ENCODE results near the gene KTN1. TPM values are rescaled to one million over a fixed set of nuclear protein-coding genes. Genes with fewer than 3 reads are reported as not detected.

The KTN1 gene
- total RNA-seq, 1 donor from 2014 or later, result 179 TPM

DNA sequence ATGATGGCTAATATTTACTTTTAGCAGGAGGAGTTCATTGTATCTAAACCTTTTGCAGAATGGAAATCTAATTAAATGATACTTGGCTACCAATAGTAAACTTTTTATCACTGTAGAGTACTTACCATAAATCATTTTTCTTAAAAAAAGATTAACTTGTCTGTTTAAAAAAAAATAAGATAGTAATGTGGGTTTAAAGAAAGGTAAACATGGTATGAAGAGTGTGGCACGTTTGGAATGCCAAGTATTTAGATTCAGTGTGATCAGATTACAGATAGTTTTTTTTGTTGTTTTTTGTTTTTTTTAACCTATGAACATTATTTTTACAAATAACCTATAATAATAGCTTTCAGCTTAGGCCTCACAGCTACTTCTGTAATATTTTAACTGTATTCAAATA lies 25.8 kb downstream of the KTN1 start:
- TF ChIP-seq, protein P1, sequence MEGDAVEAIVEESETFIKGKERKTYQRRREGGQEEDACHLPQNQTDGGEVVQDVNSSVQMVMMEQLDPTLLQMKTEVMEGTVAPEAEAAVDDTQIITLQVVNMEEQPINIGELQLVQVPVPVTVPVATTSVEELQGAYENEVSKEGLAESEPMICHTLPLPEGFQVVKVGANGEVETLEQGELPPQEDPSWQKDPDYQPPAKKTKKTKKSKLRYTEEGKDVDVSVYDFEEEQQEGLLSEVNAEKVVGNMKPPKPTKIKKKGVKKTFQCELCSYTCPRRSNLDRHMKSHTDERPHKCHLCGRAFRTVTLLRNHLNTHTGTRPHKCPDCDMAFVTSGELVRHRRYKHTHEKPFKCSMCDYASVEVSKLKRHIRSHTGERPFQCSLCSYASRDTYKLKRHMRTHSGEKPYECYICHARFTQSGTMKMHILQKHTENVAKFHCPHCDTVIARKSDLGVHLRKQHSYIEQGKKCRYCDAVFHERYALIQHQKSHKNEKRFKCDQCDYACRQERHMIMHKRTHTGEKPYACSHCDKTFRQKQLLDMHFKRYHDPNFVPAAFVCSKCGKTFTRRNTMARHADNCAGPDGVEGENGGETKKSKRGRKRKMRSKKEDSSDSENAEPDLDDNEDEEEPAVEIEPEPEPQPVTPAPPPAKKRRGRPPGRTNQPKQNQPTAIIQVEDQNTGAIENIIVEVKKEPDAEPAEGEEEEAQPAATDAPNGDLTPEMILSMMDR (IDR thresholded peaks at IDR 0.05), result no peak
- Histone ChIP-seq H3K4me3 (no peak overlapping the region), H3K27me3 (no peaks in the 10 kb centered on the region), H3K9me3 (no peaks in the 10 kb centered on the region), H3K4me1 (peaks cover 12% of the 10 kb centered on the region), H3K27ac (no peak overlapping the region), H3K36me3 (peaks cover 4% of the 10 kb centered on the region)
- no peak for ATAC-seq
- intact Hi-C loops (cut with DNase I), result no loop called here
- no peak for DNase-seq

DNA sequence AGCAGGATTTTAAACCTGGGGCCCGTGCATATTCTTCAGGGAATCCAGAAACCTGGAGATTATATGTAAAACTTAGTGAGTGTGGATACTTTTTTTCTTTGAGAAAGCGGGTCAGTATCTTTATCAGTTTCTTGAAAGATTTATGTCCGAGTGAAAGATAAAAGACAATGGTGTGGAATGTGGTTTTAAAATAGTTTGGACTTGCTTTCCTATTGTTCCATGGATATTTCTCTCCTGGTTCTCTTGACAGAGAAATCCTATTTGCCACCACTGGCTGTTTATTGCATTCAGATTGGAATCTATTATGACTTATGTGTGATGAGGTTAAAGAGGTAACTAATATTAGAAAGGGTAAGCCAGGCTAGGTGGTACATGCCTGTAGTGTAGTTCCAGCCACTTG lies 27.4 kb downstream of the KTN1 start:
- DNase-seq (no peak), ATAC-seq (no peak)
- H3K4me3 ChIP-seq, result no peak overlapping the region
- no peaks in the 10 kb centered on the region for H3K9me3 ChIP-seq
- H3K27me3 ChIP-seq, result no peaks in the 10 kb centered on the region
- peaks cover 12% of the 10 kb centered on the region for H3K4me1 ChIP-seq
- peaks cover 4% of the 10 kb centered on the region for H3K36me3 ChIP-seq
- intact Hi-C loops (cut with DNase I), result no loop called here
- TF ChIP-seq, protein P1 (IDR thresholded peaks at IDR 0.05), result no peak
- no peak overlapping the region for H3K27ac ChIP-seq

DNA sequence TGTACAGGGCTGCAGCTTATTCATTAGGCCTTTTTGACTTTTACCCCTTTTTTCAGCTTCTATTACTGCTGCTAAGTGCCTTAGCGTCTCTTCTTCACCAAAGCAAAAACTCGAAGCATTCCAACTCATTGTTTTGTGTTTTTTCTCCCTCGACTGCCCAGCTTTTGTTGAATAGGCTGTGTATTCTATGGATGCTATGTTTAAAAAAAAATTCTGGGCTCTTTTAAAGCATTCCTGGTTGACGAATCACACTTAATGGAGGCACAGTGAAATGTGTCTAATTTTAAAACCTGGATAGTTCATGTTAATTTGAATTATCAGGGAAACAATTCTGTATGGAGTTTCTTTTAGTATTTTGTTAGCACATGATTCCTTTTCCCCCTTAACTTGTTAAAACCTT lies 29.7 kb downstream of the KTN1 start:
- intact Hi-C loops (cut with DNase I), result no loop called here
- TF ChIP-seq, protein P1 (IDR thresholded peaks at IDR 0.05), result no peak
- Histone ChIP-seq H3K4me3 (no peak overlapping the region), H3K36me3 (peaks cover 3% of the 10 kb centered on the region), H3K9me3 (no peaks in the 10 kb centered on the region), H3K4me1 (peaks cover 12% of the 10 kb centered on the region), H3K27ac (no peak overlapping the region), H3K27me3 (no peaks in the 10 kb centered on the region)
- DNase-seq (no peak), ATAC-seq (no peak)

DNA sequence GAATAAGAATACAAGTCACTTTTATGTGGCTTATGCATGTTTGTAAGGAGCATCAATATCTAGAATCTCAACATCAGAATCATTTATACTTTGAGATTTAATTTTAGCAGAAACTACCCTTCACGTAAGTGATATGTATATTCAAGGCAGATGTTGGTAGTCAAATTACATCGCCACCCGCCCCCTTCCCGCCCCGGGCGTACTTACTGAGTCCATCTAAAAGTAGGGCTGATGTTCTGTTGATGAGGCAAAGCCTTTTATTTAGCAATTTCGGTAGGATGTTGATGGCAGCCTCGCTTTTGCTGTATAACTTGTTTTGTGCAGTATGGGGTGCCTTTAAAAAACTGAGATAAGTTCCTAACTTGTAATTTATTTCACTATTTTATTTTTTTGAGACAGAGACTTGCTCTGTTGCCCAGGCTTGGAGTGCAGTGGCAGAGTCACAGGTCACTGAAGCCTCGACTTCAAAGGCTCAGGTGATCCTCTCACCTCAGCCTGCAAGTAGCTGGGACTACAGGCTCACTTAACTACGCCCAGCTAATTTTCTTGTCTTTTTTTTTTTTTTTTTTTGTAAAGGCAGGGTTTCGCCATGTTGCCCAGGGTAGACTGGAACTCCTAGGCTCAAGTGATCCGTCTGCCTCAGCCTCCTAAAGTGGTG lies 30.8 kb downstream of the KTN1 start:
- intact Hi-C loops (cut with DNase I), result no loop called here
- TF ChIP-seq, protein P1 (IDR thresholded peaks at IDR 0.05), result no peak
- DNase-seq (no peak), ATAC-seq (no peak)
- H3K9me3 ChIP-seq, result no peaks in the 10 kb centered on the region
- H3K4me3 ChIP-seq, result no peak overlapping the region
- H3K36me3 ChIP-seq, result peaks cover 14% of the 10 kb centered on the region
- H3K27me3 ChIP-seq, result no peaks in the 10 kb centered on the region
- peaks cover 4% of the 10 kb centered on the region for H3K4me1 ChIP-seq
- H3K27ac ChIP-seq, result no peak overlapping the region

DNA sequence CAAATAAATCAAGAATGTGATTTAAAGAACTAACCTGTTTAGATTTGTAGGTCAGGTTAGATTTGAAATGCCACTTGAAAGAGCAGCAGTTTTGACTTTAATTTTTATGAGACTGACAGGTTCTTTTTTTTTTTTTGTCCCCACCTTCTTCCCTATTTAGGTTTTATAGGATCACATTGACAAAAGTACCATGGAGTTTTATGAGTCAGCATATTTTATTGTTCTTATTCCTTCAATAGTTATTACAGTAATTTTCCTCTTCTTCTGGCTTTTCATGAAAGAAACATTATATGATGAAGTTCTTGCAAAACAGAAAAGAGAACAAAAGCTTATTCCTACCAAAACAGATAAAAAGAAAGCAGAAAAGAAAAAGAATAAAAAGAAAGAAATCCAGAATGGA lies 31.9 kb downstream of the KTN1 start:
- no peak overlapping the region for H3K27ac ChIP-seq
- DNase-seq, result no peak
- no peaks in the 10 kb centered on the region for H3K9me3 ChIP-seq
- peaks cover 22% of the 10 kb centered on the region for H3K36me3 ChIP-seq
- intact Hi-C loops (cut with DNase I), result no loop called here
- ATAC-seq, result no peak
- TF ChIP-seq, protein P1 (IDR thresholded peaks at IDR 0.05), result no peak
- no peaks in the 10 kb centered on the region for H3K4me1 ChIP-seq
- H3K27me3 ChIP-seq, result no peaks in the 10 kb centered on the region
- no peak overlapping the region for H3K4me3 ChIP-seq

DNA sequence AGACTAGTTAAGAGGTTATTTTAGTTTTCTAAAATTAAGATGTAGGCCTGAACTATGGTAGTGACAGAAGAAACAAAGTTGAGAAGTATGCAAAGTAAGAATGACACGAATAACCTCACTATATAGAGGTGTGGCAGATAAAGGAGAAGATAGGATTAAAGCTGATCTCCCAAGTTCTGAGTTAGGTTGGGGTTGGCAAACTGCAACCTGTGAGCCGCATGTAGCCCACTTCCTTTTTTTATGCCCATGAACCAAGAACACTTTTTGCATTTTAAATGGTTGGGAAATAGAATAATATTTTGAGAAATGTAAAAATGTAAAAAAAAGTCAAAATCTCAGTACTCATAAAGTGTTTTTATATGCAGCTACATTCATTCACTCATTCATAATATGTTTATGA lies 34.3 kb downstream of the KTN1 start:
- Histone ChIP-seq H3K36me3 (peaks cover 47% of the 10 kb centered on the region), H3K27me3 (no peaks in the 10 kb centered on the region), H3K27ac (no peak overlapping the region), H3K4me3 (no peak overlapping the region), H3K9me3 (no peaks in the 10 kb centered on the region), H3K4me1 (no peaks in the 10 kb centered on the region)
- no peak for DNase-seq
- no peak for ATAC-seq
- intact Hi-C loops (cut with DNase I), result no loop called here
- TF ChIP-seq, protein P1 (IDR thresholded peaks at IDR 0.05), result no peak

Data from upper lobe of right lung (tissue), 1 donor.